NCI-H460 (cell line): ENCODE measurements around the gene CTNNA1. TPM values are rescaled to one million over a fixed set of nuclear protein-coding genes. Genes with fewer than 3 reads are reported as not detected.

Experiments
- DNase-seq: peaks from one replicate; pipeline ENCODE4 v3.0.0-alpha.2; 2016; ENCODE audit warnings: low read depth; ENCODE audit errors: extremely low read depth
- total RNA-seq: library from RNA; depleted of rRNA; stranded (reverse); fragments of >200 nt; shearing (Covaris generic); gene quantifications from 2 replicates; pipeline ENCODE4 v1.2.3, GENCODE V29; 2014

CTNNA1 gene
- total RNA-seq, 1 experiment from 2014 or later: 337 TPM

DNA sequence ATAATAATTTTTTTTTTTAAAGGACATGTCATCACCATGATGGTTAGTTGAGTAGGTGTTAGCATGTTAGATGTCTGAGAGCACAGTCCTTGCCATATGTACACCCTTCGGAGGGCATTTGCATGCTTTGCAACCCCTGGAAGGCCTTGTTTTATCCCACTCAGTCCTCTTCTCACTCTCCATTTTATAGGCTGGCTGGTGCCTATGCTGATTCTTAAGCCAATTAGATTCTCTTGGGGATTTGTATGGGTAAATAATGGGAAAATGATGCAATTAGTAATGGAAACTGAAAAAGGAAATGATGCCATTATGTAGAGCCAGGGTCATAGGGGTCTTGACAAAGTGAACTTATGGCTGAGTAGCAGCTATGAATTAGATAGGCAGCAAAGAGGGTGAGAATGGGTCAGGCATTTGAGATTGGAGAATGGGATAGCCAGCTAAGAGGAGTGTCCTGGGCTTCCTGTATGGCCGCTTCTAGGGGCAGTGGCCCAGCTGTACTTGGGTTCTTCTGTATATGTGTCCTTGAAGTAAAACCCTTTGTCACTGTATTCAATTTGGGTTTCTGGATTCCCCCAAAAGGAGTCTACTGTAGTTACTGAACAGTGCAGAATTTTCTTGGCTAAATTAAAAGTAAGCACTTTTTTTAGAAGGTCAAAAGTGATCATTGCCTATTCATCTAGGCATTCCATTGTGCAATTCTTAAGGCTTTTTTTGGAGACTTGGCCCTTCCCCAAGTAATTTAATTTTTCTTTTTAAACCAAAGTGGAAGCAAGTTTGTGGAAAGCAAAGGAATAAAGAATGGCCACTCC is 90.3 kb downstream of the CTNNA1 start:
- no peak for DNase-seq

DNA sequence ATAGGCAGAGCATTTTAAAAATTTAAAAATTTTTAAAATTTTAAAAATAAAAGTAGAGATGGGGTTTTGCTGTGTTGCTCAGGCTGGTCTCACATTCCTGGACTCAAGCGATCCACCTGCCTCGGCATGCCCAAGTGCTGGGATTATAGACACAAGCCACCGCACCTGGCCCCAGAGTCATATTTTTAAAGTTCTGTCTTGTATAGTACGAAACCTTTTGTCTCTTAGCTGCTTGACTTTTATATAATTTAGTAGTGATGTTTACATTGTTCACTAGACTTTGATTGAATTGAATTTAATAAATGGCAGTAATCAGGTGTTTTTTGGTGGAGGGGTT is 90.9 kb downstream of the CTNNA1 start:
- no peak for DNase-seq

DNA sequence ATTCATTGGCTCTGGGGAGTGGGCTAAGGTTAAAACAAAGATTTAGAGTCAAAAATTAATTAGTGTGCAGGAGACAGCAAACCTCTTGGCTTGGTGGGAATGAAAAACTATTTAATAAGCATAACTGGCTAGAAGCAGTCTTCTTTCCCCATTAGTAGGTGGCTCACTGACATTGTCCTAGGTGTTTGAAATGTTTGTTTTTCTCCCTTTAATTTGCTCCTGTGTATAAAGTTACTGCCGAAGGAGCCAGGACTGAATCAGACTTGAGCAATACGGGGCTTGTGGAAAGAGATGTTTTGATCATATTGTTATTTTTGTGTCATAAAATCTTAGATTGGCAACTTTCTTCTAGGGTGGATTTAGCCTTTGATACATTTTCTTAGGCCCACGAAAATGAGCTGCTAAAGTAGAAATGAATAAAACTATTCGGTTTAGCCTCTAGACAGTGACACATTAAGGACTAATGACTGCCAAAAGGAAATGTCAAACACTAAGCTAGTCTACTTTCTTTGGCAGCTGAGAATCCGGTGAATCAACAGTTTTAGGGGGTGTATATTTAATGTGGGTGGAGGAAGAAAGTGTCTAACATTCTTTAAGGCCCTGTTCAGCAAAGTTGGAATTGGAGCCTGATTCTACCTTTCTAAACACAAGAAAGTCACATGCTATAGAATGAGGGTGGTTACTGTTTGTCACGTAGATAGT is 91.7 kb downstream of the CTNNA1 start:
- no peak for DNase-seq

DNA sequence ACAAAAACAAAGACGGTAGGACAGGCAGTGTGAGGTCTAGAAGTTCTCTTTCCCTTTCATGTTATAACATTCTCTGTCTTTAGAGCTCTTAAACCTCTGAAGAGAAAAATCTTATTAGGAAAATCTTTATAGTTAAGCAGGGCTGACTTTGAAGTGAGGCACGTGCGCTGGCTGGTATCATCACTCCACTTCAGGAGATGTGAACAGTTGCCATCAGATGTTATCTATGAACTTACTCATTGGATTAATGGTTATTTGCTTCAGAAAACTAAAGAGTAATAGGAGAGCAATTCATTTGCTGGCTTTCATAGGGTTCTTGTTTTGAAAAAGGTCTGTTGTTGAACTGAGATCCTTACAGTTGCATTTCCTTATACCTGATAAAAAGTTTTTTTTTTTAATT is 96.2 kb downstream of the CTNNA1 start:
- DNase-seq: no peak

DNA sequence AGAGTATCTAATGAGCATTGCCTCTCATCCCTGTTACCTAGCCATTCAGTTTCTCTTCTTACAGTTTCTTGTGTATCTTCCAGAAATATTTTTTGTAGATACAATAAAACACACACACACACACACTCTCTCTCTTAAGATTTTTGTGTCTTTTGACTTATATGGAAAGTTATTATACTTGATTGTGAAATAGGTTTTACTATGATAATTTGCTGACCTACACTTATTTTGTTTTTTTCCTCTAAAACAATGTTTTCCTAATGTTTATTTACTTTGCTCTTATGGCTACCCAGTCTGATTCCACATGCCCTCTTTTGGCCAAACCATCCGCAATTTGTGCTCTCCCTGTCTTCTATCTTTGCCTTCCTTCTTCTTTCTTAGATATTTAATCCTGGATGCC is 96.7 kb downstream of the CTNNA1 start:
- no peak for DNase-seq

DNA sequence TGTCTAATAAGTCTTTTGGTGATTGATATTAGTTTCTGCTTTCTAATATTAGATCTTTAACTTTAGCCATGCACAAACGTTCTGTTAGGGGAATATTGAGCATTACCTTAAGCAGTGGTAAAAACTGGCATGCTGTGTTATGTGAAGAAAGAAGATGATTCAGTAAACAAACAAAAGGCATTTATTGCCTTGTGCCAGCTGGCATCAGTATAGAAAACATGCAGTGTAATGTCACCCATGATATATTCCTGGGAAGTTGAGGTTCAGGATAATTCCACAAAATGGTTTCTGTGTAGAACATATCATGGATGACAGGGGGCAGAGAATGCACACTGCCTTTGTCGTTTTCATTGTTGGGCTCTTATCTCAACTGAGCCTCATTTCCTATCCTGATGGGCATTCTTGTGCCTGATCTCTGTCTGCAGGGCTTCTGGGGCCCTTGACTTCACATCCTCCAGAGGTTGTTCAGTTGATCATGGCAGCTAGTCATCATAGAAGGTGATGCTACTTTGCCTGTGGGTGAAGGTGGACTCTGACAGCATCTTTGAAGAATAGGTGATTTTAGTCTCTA is 97.7 kb downstream of the CTNNA1 start:
- DNase-seq: peak; percentile 22

DNA sequence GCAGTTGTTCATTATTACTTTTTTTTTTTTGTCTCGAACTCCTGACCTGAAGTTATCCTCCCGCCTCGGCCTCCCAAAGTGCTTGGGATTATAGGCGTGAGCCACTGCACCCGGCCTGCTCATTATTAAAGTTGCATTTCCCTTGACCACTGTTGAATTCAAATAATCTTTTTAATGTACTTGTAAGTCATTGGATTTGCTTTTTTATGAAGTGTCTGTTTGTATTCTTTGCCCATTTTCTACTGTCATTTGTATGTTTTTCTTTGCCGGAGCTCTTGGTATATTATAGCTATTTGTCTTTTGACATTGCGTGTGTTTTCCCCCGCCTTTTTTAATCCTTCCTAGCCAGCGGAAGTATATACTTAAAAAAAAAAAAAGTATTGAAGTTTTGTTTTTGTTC is 99.9 kb downstream of the CTNNA1 start:
- no peak for DNase-seq

DNA sequence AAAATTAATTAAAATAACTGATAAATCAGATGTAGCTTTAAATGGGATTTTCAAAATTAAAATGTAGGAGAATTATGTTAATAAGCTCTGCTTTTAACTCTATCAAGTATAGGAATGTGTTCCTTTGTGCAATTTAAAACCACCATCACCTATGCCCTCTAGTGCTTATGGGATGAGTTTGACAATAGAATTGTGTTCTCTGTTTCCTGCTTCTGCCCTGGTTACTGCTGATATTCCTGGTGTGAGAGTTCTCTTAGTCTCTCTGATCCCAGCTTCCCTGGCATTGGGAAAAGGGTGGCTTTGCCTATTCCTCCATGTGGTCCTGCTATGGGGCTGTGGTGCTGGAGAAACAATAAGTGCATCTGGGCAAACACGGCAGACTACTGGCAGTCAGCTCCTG is 113.8 kb downstream of the CTNNA1 start:
- no peak for DNase-seq

DNA sequence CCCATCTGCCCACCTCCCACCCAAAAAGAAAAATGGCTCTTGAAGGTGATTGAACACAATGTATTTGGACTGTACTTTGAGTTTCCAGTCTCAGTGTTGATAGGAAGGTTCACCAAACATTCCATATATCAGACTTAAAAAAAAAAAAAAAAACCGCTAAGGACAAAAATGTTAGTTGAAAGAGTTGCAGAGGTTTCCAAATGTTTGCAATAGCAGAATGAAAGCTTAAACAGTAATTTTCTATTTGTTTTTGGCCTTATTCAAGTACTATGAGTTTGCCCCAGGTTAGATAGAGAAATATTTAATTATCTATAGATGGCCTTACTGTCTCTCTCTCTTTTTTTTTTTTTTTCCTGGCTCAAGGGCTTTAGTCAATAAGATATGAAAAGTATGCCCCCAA is 115.8 kb downstream of the CTNNA1 start:
- DNase-seq: no peak

DNA sequence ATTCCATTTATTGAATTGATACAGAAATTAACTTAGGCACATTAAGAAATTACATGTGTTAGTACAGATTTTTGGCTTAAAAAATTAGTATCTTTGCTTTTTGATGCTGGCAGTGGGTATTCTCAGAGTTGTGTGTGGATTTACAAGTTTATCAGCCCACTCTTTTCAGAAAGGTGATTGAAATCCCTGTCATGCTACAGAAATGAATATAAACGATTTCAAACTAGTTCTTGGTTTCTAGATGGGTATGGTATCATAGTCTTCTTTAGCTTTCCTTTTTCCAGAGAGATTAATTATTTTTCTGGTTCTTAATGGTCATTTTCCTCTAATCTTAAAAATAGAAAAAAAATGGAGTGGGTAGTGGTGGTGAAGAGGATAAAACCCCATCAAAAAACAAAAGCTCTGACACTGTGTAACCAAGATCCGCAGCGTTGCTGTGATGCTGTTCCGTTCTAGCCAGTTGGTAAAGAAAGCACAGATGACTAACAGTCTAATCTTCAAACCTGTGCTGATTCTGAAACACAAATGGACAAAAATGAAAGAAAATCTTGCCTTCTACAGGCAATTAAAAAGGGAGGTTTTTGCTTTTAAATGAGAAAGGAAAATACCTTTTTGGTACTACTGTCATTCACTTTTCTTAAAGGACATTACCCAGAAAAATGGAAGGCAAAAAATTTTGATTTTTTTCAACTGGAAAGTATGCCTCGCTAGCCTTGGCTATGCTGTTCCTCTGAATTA is 116.7 kb downstream of the CTNNA1 start:
- DNase-seq: no peak

DNA sequence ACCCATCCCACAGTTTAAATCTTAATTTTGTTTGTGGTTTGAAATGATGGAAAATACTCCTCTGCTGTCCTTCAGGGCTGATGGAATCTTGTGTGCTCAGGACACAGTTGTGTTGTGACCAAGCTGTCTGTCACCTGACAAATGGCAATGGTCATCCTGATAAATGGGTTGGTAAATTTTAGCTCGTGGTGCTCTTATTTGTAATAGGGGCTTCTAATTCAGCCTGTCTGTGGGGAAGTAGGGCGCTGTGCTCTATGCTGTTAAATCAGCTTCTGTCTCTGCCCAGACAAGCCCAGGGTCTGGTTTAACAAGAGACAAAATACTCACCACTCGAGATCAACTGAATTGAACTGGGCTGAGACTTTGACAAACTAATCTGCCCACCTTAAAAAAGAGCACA is 117.4 kb downstream of the CTNNA1 start:
- no peak for DNase-seq

DNA sequence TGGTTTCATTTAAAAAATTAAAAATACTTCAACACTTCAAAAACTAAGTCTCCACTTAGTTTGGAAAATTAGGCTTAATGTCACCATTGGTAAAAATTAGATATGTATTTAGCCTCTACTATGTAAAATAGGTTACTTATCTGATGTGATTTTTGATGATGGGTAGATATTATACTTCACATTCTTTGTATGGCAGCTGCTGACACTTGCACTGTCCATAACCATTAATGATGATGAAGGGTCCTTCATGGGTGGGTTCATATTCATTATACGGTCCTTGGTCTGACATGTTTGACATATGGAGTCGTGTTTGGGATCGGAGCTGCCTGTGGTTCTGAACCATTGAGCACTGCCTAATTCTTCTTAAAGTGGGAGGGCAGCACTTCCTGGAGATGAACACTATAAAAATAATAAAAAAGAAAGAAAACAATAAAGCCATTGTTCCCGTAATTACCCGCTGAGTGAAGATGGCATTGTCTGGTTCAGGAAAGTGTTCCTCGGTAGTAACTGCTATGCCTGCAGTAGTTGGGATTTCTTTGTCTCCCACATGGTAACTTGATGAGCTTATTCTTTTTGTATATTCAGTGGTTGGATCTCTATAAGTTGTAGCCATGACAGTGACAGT is 119.7 kb downstream of the CTNNA1 start:
- no peak for DNase-seq

DNA sequence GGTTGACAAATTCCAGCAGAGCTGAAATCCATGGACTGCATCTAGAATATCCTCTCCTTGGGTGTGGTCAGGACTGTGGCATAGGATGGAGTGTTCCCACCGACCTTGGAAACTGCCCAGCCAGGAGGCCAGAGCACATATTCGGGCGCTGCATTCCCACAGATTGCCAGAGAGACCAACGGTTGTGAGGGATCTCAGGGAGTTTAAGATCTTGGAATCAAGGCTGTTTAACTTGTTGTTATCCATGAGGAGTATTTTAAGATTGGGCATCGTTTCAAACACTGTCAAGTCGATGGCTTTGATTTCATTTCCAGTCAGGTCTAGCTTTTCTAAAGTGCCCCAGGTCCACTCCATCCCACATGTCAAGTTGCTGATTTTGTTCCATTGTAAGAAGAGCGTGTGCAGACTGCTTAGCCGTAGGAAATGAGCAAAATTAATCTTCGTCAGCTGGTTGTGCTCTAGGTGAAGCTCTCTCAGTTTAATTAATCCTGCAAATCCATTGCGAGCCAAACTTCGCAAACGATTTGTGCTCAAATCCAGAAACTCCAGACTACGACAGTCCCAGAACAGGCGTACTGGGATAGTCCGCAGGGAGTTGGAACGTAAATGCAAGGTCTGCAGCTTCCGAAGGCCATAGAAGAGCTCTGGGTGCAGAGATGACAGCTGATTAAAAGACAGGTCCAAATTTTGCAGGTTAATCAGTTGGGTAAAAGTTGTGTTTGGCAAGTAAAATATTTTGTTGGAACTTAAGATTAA is 120.4 kb downstream of the CTNNA1 start:
- no peak for DNase-seq

DNA sequence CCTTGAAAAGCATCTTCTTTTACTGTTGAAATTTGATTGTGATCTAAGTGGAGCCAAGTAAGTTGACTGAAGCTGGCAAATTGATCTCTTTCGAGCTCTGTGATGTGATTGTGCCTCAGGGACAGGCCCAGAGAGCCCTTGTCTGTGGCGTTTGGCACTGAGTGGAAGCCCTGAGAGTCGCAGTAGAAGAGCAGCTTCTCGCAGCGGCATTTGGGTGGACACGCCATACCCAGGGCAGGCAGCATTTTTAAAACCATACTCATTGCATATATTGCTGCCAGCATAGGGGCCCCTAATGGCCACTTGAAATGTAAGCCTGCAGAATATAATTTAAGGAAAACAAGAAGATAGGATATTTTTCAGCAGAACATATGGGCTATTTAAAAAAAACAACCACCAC is 121.0 kb downstream of the CTNNA1 start:
- DNase-seq: no peak

DNA sequence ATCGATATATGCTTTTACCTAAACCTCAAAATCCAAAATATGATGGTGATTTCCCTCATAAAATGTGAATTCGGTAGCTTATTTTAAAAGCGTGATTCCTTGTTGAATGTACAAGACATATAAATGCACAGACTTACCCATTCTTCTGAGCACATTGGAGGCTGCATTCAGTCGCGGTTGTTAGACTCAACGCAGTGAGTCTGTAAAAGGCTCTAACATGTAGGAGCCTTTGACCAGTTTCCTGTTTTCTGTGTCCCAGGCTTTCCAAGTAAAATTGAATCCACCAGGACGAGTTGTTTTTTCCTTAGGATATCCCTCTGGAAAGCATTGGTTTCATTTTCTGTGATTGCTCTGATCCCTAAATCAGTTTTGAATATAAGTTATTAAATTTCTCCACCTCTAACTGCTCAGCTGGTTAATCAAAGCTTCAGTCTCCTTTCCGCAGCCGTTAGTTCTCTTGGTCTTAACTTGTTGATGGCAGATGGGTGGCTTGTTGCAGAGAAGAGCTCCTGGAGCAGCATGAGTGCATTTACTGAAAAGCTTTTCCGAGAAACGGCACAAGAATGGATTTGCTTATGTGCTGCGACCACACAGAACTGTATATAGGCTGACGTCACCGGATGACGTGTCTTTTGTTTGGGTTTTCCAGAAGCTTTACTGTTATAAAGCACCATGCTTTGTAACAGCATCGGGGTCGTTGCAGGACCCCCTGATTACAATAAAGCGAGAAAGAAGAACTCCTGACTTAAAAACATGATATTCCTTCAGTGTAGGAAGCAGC is 121.7 kb downstream of the CTNNA1 start, which contains the start of gene LRRTM2:
LRRTM2 (minus strand) TSS at position 565 of the 781 bp plus-strand sequence; CDS start at position 141, 424 bp downstream.
- DNase-seq: no peak

DNA sequence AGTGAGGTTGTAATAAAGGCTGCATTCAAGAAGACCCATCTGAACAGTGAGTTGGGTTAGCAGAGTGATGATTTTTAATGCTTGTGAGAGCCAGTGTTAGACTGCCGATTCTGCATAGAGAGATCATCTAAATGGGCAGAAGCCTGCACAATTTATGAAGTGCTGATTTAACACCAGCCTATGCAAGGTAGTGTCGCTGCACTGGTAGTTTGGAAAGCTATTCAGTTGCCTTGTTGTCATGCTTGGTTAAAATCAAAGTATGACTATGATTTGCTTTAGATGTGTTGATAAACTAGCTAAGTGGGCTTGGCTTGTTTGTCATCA is 122.3 kb downstream of the CTNNA1 start:
- DNase-seq: no peak

DNA sequence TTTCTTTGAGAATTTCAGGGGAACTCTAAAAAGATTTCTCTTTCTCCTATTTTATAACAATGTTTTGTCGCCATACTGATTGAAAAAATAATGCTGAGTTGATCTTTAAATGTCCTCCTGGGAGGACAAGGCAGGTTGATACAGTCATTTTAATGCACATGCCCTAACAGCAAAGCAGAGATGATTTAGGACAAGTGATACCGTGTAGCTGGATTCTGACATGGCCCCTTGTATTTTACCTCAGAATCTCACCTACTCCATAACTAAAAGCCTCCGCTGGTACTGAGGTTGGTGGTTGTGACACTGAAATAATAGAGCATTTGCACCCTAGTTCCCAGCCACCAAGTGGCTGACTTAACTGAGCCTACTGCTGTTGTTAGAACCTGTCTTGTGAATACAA is 122.7 kb downstream of the CTNNA1 start:
- no peak for DNase-seq

DNA sequence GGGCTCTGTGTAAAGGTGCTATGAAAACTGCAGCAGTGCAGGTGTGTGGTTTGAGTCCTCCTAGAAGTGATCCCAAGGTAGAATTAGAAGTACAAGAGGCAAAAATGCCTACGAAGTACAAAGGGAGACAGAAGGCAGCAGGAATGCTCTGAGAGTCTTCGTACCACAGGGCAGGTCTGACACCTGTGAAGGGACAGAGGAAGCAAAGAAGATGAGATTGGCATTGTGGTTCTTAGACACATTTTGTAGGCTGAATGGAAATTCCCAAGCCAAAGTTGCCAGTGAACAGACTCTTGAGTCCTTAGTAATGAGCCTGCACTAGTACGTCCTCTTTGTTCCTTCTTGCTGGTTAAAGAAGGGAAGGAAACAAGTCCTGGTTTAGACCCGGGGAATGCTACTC is 123.6 kb downstream of the CTNNA1 start:
- DNase-seq: no peak

DNA sequence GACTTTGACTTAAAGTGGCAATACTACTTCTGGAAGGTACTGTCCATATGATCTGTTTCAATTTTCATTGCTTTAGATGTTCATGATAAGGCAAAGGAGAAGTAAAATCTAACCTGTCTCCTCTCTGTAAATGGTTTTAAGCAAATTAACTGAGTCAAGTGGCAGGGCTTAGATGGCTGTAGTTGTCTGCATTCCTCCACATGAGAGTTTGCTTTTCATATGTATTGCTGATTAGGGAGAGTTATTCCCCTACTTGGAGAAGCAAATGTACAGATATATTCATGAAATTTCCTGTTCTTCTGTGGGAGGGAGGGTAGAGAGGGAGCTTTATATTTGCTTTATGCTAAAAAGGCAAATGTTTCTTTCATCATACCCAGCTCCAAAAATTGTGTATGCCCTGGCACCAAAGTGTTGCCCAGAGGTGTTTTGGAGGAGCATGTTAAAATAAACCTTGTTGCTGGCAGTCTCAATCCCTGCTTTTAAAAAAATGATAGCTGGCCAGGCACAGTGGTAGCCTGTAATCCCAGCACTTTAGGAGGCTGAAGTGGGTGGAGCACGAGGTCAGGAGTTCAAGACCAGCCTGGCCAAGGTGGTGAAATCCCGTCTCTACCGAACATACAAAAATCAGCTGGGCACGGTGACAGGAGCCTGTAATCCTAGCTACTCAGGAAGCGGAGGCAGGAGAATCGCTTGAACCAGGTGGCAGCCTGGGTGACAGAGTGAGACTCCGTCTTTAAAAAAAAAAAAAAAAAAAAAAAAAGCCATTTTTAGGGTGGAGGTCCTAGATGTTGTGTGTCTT is 125.4 kb downstream of the CTNNA1 start:
- DNase-seq: no peak
